Stimulated activated CD8-positive, alpha-beta memory T cell treated with anti-CD3 and anti-CD28 coated beads, Interleukin-15, amount 100 ng/mL, for 48 hours (primary cell): ENCODE results near the gene FCER2.

Experiments
- DNase-seq, 2 donors: peaks; one replicate each; pipeline ENCODE4 v3.0.0-alpha.2; 2020; ENCODE audit warnings: low read depth in 2 of 2

FCER2 gene

DNA sequence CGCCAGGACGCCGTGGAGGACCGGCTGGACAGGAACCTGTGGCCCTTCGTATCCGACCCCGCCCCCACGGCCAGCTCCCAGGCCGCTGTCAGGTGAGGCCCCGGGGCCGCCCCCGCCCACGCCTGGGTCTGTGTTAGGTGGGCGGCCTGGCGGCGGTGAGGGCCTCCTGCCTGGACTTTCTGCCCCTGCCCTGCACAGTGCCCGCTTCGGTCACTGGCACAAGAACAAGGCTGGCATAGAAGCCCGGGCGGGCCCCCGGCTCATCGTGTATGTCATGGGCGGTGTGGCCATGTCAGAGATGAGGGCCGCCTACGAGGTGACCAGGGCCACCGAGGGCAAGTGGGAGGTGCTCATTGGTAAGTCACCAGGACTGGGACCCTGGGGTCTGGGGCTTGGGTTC lies 54.8 kb downstream of the FCER2 start:
- DNase-seq, result no peak

DNA sequence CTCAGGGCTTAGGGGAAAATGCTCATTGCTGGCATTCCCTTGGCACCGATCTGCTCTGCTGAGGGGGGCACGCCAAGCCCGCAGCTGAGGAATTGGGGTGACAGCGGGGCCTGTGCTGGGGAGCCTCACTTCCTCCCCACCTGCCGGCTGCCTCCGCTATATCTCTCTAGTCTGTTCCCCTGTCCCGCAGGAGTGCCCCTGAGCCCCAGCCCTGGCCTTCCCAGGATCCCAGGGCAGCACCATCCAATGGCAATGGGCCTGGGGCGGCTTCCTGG lies 55.6 kb downstream of the FCER2 start:
- no peak for DNase-seq

DNA sequence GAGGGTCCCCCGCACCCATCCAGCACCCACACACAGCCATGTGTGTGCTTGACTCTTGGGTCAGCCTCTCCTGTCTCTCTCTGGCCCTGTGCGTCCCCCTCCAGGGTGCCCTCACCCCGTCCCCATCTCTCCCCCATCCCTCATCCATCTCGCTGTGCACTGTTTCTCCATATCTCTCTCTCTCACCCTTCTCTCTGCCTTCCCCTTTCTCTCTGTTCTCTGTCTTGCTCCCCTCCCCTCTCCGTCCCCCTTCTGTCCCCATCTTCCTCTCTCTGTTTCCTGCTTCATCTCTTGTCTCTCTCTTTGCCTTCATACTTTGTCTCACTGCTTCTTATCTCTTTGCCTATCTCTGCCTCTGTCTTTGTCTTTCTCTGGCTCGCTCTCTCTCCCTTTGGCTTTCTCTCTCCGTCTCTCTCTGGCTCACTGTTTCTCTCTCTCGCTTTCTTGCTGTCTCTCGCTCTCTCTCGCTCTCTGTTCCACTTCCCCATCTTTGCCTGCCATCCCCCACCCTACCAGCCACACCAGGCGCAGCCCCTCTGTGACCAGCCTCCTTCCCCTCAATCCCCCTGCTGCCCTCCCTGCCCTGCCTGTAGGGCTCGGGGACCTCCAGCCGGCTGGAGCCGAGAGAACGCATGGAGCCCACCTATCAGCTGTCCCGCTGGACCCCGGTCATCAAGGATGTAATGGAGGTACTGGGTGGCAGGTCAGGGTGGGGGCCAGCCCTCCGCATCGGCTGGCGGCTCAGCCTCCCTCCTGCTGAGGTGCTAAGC lies 56.1 kb downstream of the FCER2 start:
- no peak for DNase-seq

DNA sequence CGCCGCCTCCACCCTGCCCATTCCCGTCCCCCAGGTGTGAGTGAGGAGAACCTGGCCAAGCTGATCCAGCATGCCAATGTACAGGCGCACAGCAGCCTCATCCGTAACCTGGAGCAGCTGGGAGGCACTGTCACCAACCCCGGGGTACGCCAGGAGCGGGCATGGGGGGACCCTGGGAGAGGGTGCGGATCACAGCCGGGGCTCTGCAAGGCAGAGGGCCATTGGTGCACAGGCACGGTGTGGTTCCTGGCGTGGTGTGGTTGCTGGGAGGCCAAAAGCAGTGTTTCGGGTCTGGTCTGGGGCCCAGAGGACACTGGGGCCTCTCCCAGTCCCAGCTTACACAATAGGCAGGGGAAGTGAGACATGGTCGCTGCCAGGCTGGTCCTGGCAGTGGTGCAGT lies 56.8 kb downstream of the FCER2 start:
- no peak for DNase-seq

DNA sequence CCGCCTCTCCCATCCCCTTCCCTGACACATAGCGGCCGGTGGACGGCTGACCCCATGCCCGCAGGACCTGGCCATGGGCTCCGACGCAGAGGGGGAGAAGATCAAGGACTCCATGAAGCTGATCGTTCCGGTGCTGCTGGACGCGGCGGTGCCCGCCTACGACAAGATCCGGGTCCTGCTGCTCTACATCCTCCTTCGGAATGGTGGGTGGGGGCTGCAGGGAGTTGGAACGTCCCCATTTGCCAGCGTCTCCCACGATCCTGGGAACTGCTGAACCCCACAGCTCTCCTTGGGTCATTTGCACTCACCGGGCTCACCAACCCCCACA lies 57.4 kb downstream of the FCER2 start:
- DNase-seq, result no peak

DNA sequence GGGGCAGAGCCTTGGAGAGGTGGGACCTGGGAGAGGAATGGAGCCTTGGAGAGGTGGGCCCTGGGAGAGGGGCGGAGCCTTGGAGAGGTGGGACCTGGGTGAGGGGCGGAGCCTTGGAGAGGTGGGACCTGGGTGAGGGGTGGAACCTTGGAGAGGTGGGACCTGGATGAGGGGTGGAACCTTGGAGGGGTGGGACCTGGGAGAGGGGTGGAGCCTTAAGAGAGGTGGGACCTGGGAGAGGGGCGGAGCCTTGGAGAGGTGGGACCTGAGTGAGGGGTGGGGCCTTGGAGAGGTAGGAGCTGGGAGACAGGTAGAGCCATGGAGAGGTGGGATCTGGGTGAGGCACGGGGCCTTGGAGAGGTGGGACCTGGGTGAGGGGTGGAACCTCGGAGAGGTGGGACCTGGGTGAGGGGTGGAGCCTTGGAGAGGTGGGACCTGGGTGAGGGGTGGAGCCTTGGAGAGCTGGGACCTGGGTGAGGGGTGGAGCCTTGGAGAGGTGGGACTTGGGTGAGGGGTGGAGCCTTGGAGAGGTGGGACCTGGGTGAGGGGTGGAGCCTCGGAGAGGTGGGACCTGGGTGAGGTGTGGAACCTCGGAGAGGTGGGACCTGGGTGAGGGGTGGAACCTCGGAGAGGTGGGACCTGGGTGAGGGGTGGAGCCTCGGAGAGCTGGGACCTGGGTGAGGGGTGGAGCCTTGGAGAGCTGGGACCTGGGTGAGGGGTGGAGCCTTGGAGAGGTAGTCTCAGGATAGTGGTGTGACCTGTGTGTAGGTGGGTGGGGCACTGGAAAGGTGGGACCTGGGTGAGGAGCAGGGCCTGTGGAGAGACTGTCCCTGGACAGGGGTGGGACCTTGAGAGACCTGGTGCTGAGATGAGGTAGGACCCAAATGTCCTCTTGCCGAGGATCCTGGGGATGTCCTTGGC lies 58.0 kb downstream of the FCER2 start:
- DNase-seq, result peak in 1 of 2 donors; percentile 22

DNA sequence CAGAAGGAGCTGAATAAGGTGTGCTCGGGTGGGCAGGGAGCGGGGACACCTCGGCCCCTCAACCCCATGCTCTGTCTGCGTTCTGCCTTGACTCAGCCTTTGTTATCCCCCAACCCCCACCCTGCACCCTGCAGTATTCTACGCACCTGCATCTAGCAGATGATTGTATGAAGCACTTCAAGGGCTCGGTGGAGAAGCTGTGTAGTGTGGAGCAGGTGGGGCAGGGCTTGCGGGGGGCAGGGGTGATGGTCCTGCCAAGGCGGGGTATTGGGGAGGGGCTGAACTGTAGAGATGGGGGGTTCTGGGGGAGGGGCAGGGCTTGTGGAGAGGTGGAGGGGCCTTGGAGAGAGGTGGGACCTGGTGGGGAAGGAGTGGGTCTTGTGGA lies 58.9 kb downstream of the FCER2 start:
- DNase-seq, result no peak

DNA sequence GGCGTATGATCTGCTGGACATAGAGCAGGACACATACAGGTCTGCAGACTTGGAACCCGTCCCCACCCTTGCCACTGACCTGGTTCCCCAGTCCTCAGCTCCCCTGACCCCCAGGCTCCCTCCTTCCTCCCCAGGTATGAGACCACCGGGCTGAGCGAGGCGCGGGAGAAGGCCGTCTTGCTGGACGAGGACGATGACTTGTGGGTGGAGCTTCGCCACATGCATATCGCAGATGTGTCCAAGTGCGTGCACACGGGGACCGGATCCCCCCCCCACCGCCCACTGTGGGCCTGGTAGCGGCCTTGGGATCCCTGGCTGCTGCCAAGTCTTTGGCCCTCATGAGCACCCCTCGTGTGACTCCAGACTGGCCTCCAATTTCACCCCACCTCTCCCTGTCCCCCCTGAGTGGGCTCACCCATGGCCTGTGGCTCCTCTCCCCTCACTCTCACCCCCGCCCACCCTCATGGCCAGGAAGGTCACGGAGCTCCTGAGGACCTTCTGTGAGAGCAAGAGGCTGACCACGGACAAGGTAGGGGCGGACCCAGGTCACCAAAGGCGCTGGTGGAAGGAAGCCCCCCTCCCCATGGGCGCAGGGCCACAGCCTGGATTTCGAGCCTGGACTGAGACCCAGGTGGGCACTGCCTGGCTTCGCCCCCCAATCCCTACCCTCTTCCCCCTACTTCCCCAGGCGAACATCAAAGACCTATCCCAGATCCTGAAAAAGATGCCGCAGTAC lies 59.5 kb downstream of the FCER2 start:
- no peak for DNase-seq

DNA sequence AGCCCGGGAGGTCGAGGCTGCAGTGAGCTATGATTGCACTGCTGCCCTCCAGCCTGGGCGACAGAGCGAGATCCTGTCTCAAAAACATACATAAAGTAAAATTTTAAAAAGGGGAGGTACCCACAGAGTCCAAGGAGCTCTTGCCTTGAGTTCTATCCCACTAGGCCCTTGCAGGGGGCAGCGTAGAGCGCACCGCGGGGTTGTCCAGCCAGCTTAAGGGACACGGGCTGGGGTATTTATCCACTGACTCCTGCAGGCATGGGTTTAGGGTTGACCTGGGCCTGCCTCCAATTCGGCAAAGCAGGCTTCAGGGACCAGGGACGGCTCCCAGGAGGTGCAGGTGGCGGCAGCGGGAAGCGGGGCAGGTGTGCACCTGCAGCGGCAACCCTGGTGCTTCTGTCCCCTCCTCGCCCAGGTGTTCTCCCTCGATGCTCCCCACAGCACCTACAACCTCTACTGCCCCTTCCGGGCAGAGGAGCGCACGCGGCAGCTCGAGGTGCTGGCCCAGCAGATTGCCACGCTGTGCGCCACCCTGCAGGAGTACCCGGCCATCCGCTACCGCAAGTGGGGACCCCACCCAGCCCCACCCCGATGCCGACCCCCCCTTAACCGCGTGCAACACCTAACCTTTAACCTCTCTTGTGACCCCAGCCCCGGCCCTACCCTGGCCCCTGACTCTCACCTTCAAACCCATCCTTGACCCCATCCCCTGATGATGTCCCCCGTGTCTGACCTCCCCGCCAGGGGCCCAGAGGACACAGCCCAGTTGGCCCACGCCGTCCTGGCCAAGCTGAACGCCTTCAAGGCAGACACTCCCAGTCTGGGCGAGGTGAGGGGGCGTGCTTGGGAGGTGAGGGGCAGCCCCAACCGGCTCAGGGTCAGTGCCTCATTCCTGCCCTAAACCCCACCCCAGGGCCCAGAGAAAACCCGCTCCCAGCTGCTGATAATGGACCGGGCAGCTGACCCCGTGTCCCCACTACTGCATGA lies 60.3 kb downstream of the FCER2 start:
- DNase-seq, result no peak

DNA sequence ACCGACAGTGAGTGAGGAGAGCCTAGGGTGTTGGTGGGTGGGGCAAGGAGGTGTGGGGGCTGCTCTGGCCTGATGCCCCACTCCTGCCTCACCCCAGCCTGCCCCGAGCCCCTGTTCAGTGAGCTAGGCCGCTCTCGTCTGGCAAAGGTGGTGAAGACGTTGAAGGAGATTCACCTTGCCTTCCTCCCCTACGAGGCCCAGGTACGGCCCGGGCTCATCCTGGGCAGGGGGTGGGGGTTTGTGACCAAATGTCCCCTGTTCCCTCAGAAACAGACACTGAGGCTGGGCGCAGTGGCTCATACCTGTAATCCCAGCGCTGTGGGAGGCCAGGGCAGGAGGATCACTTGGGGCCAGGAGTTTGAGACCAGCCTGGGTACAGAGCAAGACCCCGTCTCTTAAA lies 61.1 kb downstream of the FCER2 start:
- no peak for DNase-seq

DNA sequence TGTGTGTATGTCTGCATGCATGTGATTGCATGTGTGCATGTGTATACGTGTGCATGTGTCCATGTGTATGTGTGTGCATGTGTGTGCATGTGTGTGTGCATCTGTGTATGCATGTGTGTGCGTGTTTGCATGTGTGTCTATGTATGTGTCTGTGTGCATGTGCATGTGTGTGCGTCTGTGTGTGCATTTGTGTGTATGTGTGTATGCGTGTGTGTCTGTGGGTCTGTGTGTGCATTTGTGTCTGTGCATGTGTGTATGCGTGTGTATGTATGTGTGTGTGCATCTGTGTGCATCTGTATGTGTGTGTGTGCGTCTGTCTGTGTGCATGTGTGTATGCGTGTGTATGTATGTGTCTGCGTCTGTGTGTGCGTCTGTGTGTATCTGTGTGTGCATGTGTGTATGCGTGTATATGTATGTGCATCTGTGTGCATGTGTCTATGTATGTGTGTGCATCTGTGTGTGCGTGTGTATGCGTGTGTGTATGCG lies 62.0 kb downstream of the FCER2 start:
- no peak for DNase-seq

DNA sequence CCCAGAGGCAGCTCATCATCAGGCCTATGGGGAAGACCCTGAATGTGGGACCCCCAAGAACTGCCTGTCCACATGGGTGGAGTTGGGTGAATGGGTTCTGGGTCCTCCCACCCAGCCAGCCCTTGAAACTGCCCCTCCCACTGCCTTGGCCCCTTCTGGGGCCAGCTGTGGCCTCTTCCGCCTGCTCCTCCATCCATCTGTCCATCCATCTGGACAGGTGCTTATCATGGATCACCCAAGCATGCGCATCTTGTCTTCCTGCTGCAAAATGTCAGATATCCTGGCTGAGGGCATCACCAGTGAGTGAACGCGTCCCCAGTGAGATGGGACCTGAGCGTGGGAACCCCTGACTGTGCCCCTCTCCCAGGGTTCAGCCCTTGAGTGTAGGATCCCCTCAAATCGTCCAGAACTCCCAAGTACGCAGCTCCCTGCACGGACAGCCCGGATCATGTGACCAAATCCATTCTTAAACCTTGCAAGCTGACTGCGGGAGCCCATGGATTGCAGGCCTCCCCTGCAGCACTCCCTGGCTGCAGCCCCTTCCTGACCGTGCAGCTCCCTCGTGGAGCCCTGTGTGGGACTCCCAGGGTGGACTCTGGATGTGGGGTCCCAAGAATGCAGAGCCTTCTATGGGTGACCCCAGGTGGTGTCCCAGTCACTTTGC lies 63.0 kb downstream of the FCER2 start:
- DNase-seq, result no peak
